NK-92 (cell line): ENCODE data around the gene IFNG-AS1.

Experiments
- DNase-seq: peaks from one replicate; lab custom pipeline; 2025; ENCODE audit not compliant: unreplicated experiment; lab: John Stamatoyannopoulos, UW

Gene IFNG-AS1

DNA sequence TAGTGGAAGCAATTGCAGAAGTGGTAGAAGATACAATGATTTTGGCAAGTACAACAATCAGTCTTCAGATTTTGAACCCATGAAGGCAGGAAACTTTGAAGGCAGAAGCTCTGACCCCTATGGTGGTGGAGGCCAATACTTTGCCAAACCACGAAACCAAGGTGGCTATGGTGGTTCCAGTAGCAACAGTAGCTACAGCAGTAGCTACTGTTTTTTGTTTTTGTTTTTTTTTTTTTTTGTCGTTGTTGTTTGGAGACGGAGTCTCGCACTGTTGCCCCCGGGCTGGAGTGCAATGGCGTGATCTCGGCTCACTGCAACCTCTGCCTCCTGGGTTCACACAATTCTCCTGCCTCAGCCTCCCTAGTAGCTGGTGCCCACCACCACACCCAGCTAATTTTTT, 47.4 kb downstream of the IFNG-AS1 start:
- DNase-seq, result no peak

GRCh38 chr12:68037616-68038255, 48.5 kb downstream of the IFNG-AS1 start:
- DNase-seq, result no peak

DNA sequence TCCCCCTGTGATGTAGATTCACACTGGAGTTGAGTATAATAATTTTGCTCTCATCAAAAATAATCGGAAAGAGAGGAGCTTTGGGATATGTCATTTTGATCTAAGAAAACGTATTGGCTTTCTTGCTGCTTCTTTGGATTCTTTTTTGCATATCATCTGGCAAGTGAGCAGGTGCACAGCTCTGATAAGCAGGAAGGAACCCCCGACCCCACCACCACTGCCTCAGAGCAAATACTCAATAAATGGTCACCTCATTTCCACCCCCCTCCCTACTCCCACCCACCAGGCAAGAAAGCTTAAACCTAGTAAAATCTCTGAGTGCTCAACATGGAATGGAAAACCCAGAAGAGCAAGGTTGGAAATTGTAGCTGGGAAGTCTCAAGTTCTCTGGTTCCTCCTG, 49.4 kb downstream of the IFNG-AS1 start:
- DNase-seq, result no peak

- DNase-seq, result no peak
These were observed 51.3 kb downstream of the IFNG-AS1 start for GRCh38 chr12:68040450-68041075.

- DNase-seq, result no peak
These were observed 53.0 kb downstream of the IFNG-AS1 start for GRCh38 chr12:68042212-68042699.

GRCh38 chr12:68043435-68043834, 54.2 kb downstream of the IFNG-AS1 start:
- DNase-seq, result no peak

- no peak for DNase-seq
These were observed 59.5 kb downstream of the IFNG-AS1 start for GRCh38 chr12:68048648-68049297.

- no peak for DNase-seq
These were observed 67.1 kb downstream of the IFNG-AS1 start for GRCh38 chr12:68056300-68056699.

- DNase-seq, result no peak
These were observed 74.8 kb downstream of the IFNG-AS1 start for GRCh38 chr12:68063900-68064590.

- no peak for DNase-seq
These were observed 75.9 kb downstream of the IFNG-AS1 start for GRCh38 chr12:68065163-68065562.

DNA sequence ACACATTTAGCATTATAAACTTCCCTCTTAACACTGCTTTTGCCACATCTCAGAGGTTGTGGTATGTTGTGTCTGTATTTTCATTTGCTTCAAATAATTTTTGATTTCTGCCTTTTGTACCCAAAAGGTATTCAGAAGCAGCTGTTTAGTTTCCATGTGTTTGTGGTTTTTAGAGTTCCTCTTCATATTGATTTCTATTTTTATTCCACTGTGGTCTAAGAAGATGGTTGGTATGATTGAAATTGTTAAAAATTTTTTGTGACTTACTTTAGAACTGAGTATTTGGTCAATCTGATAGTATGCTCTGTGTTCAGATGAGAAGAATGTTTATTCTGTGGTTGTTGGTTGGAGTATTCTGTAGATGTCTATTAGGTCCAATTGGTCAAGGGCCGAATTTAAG, 76.4 kb downstream of the IFNG-AS1 start:
- DNase-seq, result no peak

DNA sequence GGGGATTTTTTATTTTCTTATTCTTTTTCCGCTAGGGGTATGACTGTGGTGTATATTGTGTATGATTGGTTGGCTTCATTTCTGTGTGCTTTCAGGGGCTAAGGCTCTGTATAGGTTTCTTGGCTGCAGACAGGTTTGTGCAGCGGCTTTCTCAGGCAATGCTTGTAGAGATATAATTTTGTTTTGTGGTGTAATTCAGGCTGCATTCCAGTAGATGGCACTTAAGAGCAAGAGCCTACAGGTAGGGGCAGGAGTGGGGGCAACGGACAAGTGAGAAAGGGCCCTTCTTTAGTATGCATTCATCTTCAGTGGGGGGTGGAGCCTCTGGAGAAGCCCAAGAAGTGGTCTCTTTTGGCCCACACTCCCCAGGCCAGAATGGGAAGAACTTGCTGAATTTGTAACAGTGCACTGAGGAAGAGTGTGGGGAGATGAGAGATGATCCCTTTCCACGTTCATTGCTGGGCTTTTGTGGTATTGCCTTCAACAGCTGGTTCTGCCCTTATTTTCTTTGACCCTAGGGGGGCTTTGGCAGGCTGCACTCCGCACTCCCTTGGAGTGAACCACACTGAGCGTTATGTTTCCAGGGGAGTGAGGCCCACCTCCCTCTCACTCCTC, 78.6 kb downstream of the IFNG-AS1 start:
- DNase-seq, result no peak

DNA sequence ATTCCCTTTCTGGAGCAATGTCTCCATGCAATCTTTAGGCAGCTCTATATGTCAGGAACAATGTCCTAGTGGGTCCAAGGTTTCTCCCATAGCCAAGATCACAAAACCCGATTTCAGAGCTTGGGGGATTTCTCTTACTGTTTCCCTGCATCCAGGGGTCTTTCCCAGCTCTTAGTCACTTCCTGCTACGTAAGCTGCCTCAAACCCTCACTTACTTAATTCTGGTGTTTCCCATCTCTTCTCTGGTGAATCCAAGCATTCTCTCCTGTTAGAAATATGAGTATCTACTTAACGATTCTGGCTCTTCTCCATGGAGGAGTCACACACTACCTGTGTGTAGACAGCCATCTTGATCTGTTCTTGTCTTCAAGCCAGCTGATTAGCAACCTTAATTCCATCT, 80.0 kb downstream of the IFNG-AS1 start:
- DNase-seq, result no peak
